Ovary (tissue), 3 donors: ENCODE measurements around the gene COL23A1.

ENCODE experiments used
- CTCF ChIP-seq, 3 donors: fragments of 450-650 bp in 2 of 3; fragments of 200-600 bp in 1 of 3; IDR thresholded peaks; one replicate each; pipeline versions ENCODE4 v1.5.1 to v1.8.0; 2016 to 2022; ENCODE audit warnings: antibody characterized with exemption in 3 of 3, mild to moderate bottlenecking in 1 of 3
- EP300 ChIP-seq: sonication (generic); formaldehyde crosslinking; IDR thresholded peaks from one replicate; pipeline ENCODE4 v1.6.1; 2017; ENCODE audit warnings: antibody characterized with exemption
- POLR2A ChIP-seq: fragments of 450-650 bp; IDR thresholded peaks from one replicate; pipeline ENCODE4 v1.6.1; 2017; ENCODE audit warnings: antibody characterized with exemption, mild to moderate bottlenecking, moderate library complexity
- donor health status: DM: no; HTN: no; CAD: no.

GRCh38 chr5:178619390-178619789, 29.2 kb upstream of the COL23A1 start:
- TF ChIP-seq POLR2A (no peak), CTCF (IDR thresholded peaks at IDR 0.05) (no peak), EP300 (no peak)
